8988T (cell line): ENCODE data around the gene WNT4.

Experiments used
- DNase-seq: peaks from one replicate; pipeline ENCODE4 v3.0.0; 2011

The WNT4 gene

DNA sequence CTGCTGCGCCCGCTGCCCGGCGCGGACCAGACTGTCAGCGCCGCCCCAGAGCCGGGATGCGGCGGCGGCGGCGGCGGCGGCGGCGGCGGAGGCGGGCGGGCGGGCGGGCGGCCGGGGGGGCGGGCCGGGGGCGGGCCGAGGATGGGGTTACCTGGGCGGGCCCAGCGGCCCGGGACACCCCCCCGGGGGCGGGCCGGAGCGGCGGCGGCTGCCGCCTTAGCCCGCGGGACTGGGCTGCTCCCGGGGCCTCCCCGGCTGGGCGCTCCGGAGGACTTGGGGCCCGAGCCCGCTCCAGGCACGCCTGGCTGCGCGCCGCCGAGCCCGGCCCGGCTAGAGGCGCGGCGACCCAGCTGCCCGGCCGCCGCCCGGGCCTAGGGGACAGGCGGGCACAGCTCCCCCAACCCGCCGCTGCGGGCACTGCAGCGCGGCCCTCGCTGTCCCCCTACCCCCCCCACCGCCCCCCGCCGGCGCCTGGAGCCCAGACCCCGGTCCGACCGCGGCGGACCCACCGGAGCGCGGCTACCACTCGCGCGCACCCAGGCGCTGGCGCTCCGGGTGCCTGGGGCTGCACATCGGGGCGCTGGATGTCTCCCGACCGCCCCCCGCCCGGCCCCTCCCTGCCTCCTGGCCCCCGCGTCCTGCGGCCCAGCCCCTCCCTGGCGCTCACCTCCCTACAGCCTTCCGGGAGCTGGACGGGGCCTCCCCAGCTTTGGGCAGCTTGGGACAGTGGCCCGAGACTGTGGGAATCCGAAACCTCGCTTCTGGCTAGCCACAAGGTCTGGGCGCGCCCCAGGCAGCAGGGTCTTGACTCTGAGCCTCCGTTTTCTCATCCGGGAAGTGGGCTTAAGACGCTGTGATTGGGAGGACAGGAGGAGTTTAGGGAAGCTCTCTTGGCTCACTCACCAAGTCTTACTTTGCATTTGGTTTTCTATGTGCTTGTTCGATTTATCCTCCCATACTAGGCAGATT is at the start of gene WNT4:
Gene WNT4, minus strand, starts transcription at position 33 of the 969 bp plus-strand sequence. CDS start 175 bp downstream, outside the sequence.
- peak; percentile 91 for DNase-seq

DNA sequence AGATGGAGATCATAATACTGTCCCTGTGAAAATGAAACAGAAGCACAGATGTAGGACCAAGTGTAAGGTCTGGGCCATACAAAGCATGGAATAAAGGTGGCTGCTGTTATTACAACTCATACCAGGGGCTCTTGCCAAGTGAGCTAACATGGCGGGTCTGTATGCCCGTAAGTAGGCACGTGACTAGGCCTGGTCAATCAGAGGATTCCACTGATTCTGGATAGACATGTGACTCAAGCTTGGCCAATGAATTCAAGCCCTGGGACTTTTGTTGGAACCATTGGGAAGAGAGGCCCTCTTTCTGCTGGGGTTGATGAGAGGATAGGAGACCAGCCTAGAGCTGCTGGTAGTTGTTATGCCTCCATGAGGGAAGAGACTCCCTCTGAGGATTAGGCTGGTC is 47.8 kb upstream of the WNT4 start:
- DNase-seq = no peak

DNA sequence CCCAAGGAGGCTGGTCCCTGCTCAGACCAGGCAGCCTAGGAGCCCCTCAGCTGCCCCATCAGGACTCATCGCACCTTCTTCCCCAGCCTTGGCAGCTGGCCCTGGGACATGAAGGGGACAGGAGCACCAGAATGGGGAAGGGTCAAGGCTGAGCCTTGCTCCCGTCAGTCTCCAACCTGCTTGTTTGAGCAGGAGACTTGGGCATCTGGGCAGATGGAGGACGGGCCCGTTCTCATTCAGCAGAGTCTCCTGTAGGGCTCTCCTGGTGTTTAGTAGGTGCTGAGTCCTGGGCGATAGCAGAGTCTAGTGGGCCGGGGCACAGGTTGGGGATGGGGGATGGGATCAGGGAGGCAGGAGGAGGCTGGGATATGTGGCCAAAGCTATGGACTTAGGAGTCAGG is 47.4 kb upstream of the WNT4 start:
- DNase-seq = no peak

DNA sequence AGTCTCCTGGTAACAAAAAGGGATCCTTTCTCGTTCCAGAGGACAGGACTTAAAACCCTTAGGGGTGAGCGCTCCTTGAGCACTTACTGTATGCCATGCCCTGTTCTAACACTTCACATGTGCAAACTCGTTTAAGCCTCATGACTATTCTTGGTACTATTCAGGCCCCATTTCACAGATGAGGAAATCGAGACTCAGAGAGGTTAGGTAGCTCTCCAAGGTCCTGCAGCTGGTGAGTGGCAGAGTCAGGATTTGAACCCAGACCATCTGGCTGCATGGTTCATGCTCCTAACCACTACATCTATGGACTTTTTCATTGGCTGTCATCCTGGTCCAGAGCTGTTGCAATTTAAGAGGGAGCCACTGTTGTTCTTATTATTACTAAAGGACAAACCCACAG is 46.7 kb upstream of the WNT4 start:
- no peak for DNase-seq

DNA sequence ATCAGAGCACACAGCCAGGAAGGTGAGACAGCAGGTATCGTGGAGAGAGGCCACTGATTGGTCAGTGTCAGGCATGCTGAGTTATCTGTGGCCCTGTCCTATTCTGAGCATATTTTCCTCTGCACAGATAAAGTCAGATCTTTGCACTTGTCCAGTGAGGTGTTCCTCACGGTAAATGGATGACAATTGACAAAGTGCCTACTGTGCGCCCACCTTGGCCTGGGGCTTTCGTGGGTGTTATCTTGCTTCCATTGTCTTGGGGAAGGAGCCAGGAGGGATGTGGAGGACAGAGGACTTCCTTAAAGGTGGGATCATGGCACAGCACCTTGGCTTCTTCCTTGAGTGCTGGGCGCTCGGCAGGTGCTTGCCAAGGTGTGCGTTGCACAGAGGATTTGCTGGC is 46.0 kb upstream of the WNT4 start:
- no peak for DNase-seq

DNA sequence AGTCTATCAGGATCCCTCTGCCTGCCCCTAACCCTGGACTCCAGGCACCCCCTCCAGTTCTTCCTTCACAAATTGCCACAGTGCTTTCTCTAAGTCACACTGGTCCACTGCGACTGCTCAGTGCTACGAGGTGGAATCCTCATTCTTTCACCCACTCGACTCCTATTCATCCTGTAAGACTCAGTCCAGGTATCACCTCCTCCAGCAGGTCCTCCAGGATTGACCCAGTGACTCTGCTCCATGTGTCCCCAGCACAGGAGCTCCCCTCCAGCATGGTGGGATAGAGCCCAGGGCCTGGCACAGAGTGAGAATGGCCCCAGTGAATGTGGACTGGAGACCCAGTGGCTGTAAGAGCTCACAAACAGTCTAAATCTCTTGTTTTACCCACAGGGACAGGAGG is 45.5 kb upstream of the WNT4 start:
- no peak for DNase-seq

DNA sequence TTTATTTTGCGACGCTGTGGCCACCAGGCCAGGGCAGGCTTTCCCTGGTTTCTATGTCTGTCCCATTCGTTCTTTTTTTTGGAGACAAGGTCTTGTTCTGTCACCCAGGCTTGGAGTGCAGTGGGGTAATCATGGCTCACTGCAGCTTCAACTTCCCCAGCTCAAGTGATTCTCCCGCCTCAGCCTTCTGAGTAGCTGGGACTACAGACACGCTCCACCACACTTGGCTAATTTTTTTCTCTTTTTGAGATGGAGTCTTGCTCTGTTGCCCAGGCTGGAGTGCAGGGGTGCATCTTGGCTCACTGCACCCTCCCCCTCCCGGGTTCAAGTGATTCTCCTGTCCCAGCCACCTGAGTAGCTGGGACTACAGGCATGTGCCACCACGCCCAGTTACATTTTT is 43.4 kb upstream of the WNT4 start:
- no peak for DNase-seq

DNA sequence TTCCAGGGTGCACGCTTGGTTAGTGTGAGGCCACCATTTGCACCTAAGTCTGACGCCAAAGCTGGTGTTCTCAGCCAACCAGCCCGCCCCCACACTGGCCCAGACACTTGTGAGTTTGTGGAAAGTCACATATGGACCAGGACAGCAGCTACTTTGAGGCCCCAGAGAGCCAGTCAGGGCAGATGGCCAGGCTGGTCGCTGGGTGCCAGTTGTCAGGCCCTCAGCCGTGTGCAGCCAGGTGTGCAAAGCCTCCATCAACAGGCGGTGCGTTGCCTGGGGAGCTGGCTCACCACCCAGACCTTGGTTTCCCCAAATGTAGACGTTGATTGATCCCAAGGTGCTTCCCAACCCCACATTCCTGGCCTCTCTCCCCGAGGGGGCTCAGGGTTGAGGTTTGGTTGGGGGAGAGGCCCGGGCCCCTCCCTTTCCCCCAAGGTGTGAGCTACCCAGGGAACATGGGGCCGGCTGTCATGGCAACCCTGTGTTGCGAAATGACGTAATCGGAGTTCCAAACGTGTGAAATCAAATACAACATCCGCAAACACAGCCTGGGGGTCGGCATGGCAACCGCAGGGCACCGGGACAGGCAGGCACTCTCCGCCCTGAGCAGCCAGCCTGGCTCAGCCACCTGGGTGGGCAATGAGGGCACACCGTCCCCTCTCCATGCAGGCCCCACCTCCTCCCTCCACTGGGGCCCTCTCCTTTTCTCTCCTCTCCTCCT is 42.2 kb upstream of the WNT4 start:
- DNase-seq = no peak

DNA sequence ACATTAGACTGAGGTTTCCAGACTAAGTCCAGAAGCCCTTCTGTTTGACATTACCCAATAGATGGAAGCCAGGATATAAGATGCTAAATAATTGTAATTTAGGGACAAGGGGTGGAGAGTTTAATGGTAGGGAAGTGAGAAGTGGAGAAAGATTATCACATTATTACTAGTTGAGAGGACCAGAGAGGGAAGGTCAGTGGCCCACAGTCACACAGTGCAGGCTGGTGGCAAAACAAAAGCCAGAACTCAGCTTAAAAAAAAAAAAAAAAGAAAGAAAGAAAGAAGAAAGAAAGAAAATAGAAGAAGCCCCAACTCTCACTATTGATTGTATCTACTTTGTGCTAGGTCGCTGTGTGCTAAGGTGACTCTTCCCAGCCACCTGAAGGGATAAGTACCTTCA is 41.6 kb upstream of the WNT4 start:
- no peak for DNase-seq

DNA sequence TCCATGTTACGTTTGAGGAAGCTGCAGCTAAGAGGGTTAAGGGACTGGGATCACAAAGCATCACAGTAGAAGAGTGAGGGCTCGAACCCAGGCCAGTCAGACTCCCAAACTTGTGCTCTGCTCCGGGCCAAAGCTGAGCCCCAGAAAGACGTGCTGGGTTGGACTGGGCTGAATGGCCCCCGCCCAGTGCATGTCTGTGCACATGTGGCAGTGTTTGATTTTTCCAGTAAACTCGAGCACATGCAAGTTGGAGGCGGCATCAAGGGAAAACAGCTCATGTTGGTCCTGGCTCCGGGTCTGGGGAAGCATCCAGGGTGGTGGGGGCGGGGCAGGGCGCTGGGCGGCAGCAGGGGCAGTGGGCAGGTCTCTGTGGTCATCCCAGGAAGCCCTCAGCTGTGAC is 39.8 kb upstream of the WNT4 start:
- DNase-seq = no peak

DNA sequence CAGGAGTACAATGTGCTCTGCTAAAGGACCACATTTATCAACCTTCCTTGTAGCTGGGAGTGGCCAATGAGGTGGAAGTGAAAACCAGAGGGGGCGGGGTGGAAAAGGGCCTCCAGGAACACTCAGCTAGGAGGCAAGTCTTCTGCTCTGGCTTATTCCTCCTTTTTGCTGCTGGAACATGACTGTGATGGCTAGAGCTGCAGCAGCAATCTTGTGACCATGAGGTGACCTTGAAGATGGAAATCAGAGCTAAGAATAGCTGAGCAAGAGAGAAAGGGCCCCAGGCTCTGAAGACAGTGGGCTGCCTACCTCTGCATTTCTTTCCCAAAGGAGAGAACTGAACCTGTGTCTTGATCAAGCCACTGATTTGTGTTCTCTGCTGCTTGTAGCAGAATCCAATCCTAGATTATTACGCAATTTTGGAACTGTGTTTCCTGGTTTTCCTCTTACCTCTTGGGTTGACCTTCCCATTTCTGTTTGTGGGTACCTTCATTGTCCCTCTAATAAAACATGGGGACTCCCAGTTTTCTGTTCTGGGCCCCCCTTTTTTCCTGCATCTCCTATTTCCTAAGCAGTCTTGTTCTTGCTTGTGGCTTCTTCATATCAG is 36.4 kb upstream of the WNT4 start:
- DNase-seq = no peak

DNA sequence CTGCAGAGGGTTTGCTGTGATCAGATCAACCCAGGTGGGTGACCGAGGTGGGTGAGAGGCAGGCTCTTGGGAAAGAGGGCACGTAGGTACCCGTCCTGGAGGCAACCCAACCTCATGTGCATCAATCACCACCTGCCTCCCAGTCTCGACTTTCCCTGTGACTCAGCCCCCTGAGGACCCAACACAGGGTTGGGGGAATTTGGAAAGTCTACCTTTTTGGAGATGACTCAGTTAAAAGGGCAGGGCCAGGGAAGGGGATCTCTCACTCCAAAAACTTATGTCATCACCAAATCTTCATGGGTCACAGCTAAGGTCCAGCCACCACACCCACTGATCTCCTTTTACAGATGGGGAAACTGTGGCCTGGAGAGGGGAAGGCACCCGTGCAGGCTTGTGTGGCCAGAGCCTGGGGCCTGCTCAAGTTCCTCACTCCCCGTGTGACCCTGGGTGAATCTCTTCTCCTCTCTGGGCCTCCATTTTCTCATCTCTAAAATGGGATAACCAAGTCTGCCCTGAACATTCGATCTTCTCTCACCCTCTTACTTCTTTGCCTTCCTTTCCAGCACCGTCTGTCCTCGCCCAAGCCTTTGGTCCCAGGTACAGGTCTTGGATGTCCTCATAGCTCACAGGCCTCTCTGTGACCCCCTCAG is 34.6 kb upstream of the WNT4 start:
- no peak for DNase-seq

DNA sequence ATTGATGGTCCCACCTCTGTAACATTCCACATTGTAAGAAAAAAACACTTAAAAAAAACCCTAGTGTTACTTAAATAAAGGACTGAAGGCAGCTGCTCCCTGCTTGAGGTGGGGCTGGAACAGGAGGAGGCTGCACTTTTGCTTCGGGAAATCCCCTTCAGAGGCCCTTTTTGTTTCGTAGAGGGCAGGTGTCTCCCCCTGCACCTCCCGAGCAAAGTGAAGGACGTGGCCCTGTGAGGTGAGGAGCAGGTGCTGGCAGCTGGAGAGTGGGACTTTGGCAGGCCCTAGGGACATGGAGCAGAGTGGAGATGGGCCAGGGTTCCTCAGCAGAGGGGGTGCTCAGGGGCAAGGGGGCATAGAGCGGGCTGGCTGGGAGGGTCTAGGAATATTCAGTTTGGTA is 33.4 kb upstream of the WNT4 start:
- DNase-seq = no peak

DNA sequence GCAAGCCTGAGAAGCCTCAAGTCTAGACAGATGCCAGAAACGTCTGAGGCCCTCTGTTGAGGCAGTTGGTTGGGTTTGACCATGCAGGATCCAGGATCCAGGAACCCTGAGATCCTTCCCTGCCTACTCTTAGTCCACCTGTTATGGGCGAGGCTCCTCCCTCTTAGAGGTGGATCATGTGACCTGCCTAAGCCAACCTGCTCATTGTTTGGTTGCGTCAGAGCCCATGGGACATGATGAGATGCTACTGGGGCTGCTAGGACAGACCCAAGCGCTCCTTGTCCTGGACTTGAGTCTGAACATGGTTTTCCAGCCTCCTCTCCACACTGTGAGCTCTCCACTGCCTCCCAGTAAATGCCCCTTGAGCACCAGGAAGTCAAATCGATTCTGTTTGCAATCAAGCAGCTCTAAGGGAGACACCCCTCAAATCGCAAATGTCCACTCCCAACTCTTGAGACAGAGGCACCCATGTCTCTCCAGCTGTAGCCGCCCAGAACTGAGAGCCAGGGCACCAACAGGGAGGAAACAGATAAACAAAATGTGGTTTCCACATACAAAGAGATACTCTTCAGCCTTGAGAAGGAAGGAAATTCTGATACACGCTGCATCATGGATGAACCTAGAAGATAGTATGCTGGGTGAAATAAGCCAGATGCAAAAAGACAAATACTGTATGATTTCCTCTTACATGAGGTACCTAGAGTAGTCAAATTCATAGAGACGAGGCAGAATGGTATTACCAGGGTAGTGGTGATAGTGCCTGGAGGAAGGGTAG is 31.7 kb upstream of the WNT4 start:
- DNase-seq = no peak

DNA sequence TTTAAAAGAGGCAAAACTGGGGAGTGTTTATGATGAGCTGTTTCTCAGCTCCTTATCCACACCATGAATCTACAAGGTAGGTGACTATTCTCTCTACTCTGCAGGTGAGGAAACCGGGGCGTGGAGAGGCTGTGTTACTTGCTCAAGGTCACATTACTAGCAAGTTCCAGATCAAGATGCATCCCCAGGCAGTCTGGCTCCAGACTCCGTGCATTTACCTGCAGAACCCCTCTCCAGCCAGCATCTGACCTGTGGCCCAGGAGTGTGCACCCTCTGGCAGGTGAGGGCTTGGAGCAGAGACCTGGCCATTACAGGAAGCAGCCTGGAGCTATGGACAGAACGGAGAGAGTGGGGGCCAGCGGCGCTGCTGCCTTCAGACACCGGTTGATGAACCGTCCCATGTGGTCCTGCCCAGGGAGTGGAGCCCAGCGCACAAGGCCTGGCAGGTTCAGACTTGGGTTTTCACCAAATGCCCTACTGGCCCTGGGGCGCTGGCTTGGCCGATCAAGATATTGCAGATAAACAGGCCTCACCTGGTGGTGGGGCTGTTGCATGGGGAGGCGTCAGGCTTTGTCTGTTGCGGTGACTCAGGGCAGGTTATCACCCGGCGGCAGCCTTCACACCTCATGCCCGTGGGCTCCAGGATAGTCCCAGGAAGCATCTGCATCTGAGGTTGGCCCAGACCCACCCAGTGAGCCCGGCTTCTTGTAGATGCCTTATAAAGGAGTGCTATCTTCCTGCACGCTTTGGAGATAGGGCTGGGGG is 29.2 kb upstream of the WNT4 start:
- DNase-seq = no peak

DNA sequence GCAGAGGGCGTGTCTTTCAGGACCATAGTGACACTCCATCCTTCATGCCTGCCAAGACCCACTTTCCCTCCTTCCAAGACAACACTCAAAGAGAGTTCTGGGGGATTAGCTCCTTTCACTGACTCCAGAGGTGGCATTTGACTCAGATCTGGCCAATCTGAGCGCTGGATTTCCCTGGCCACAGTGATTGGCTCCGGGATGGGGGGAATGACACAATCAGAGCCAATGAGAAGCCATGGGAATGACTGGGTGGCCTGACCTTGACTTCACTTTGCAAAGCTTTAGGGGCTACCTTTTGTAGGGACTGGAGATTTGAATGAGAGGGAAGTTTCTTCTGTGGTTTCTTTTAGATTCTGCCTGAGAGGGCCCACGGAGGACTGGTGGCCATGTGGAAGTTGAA is 26.9 kb upstream of the WNT4 start:
- DNase-seq = no peak

DNA sequence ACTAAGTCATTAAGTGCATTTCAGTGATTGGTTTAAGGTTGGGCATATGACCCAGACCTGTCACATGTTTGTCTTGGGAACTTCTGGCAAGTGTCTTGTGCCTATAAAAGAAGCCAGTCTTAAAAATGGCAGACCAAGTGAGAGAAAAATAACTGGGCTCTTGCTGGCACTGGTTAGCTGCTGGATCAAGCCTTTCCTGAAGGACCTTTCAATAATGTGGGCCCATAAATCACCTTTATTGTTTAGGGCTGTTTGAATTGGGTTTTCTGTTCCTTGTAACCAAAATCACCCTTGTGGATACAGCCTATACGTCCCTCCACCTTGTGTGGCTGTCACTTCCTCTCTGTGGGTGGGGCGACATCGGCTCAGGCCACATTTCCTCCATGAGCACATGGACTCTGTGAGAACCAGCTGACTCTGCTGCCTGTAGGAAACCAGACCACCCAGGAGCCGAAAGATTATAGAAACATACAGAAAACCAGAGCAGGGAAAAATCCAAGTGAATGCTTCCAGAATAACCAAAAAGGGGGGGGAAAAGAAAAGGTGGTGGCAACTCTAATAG is 25.6 kb upstream of the WNT4 start:
- DNase-seq = no peak

DNA sequence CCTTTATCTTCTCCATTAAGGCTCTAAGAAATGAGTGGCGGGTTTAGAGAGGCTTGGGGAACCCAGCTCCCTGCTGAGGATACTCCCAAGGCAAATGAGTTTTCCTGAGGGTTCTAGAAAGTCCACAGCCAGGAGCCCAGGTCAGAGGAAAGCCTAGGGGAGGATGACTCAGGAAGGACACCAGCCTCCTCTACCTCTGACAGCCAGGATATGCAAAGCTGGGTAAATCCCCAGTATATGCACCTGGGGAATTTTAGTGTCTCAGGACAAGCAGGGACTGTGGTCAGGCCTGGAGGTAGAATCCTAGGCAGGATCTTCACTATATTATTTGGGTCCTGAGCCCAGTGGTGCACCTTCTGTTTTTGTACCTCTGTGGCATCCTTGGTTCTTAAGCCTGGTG is 23.5 kb upstream of the WNT4 start:
- DNase-seq = no peak

DNA sequence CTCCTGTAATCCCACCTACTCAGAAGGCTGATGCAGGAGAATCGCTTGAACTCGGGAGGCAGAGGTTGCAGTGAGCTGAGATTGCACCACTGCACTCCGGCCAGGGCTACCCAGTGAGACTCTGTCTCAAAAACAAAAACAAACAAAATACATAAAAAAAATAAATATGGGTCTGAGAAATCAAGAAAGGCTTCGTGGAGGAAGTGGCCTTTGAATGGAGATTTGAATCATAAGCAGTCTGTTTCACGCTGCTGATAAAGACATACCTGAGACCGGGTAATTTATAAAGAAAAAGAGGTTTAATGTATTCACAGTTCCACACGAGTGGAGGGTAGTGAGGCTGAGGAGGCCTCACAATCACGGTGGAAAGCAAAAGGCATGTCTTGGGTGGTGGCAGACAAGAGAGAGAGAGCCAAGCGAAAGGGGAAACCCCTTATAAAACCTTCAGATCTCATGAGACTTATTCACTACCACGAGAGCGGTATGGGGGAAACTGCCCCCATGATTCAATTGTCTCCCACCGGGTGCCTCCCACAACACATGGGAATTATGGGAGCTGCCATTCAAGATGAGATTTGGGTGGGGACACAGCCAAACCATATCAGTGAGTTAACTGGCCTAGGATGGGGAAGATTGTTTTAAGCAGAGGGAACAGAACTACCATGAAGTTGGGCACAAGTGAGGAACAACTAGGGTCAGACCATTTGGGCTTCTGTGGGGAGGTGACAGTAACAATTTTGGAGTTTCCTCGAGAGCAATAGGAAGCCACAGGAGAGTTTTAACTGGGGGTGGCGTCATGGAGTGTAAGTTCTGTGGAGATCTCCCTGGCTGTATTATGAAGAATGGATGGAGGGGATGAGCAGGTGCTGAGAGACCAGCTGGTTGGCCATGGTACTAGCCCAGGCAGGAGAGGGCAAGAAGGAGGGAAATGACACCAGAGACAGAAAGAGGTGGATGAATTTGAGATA is 22.2 kb upstream of the WNT4 start:
- DNase-seq = no peak

DNA sequence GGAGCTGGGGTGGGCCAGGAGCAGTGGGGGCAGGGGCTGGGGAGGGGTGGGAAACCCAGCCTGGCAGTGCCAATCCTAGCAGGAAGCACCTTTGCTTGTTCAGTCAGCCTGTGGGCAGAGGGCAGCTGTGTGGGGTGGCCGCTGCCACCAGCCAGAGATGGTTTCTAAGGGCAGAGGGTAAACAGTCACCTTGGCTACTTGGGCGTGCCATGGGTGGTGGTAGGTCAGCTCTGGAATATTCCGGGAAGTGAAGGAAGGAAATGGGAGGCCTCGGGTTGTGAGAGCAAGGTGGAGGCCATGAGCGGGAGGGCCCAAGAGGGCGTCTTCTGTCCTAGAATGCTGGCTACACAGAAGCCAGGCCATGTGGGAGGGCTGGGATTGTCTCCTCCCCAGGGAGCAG is 20.7 kb upstream of the WNT4 start:
- no peak for DNase-seq
